Fibroblast of the aortic adventitia (primary cell): ENCODE data around the gene ESF1. TPM values are rescaled to one million over a fixed set of nuclear protein-coding genes. Genes with fewer than 3 reads are reported as not detected.

Source experiments
- DNase-seq: peaks from one replicate; pipeline ENCODE4 v3.0.0-alpha.2; 2010; ENCODE audit warnings: low read depth
- H3K4me3 ChIP-seq: 2 replicates; pipeline ENCODE4 v1.5.1; 2011; ENCODE audit warnings: low read depth, mild to moderate bottlenecking, control low read depth, low read length, moderate library complexity
- total RNA-seq: library from RNA; depleted of rRNA; stranded (reverse); fragments of >200 nt; gene quantifications from 2 replicates; pipeline ENCODE4 v1.2.3, GENCODE V29; 2012; ENCODE audit warnings: low replicate concordance
- TF ChIP-seq, protein P1 (sequence below): IDR thresholded peaks from 2 replicates; pipeline ENCODE4 v1.5.1; 2011; ENCODE audit warnings: mild to moderate bottlenecking, low read length, control low read depth, inconsistent platforms; ENCODE audit not compliant: insufficient read depth

ESF1 gene
- total RNA-seq, result 15.6 and 55.8 TPM in 2 replicates

GRCh38 chr20:13784893-13785715 is at the start of gene ESF1, which contains the start of gene NDUFAF5:
TSS of gene ESF1 (minus strand) at chr20:13784919. CDS start at chr20:13783140, 1,779 bp downstream.
TSS of gene NDUFAF5 (plus strand) at chr20:13785028. CDS start at chr20:13785069, 41 bp downstream.
- H3K4me3 ChIP-seq, result peak within 1 kb of the TSS; percentile 95
- peak; percentile 96 for DNase-seq
- TF ChIP-seq, protein P1, sequence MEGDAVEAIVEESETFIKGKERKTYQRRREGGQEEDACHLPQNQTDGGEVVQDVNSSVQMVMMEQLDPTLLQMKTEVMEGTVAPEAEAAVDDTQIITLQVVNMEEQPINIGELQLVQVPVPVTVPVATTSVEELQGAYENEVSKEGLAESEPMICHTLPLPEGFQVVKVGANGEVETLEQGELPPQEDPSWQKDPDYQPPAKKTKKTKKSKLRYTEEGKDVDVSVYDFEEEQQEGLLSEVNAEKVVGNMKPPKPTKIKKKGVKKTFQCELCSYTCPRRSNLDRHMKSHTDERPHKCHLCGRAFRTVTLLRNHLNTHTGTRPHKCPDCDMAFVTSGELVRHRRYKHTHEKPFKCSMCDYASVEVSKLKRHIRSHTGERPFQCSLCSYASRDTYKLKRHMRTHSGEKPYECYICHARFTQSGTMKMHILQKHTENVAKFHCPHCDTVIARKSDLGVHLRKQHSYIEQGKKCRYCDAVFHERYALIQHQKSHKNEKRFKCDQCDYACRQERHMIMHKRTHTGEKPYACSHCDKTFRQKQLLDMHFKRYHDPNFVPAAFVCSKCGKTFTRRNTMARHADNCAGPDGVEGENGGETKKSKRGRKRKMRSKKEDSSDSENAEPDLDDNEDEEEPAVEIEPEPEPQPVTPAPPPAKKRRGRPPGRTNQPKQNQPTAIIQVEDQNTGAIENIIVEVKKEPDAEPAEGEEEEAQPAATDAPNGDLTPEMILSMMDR, result no peak

- no peak overlapping the region for H3K4me3 ChIP-seq
- DNase-seq, result no peak
- TF ChIP-seq, protein P1, result no peak
Measured at GRCh38 chr20:13831476-13831875, 46.8 kb upstream of the ESF1 start.

GRCh38 chr20:13825465-13825864 is 40.7 kb upstream of the ESF1 start:
- no peak overlapping the region for H3K4me3 ChIP-seq
- TF ChIP-seq, protein P1, result no peak
- DNase-seq, result no peak

DNA sequence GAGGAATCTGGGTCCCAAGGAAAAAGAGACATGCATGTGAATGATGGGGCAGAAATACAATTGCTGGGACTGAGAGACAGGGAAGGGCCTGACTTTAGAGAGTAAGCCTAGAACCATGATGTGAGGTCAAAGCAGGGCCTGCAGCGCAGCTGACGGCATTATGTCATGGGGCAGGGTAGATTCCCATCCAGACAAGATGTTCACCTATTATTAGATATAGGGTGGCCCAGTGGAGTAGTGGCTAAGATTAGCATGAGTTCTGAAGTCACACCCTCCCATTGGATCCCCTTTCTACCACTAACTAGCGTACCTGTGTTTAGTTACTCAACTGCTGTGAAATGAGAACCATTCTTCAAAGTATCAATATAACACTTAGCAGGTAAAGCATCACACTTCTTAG is 39.7 kb upstream of the ESF1 start:
- TF ChIP-seq, protein P1, result no peak
- no peak overlapping the region for H3K4me3 ChIP-seq
- no peak for DNase-seq

DNA sequence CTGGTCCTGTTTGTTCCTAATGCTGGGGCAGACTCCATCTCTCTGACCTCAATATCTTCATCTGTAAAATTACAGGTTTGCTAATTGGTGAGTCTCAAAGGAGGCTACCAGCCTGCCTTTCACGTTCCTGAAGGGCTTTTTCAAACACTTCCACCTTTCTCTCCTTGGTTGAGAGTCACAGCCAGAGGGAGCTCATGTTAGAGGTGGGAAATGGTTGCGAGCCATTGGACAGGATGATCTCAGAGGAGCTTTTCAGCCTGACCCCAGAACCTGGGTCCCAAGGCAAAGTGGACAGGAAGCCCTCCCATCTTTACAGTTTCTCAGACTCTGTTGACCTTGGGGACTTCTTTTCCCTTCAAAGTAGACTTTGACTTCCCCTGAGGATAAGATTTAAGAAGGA is 37.7 kb upstream of the ESF1 start:
- no peak overlapping the region for H3K4me3 ChIP-seq
- TF ChIP-seq, protein P1, result no peak
- DNase-seq, result no peak

GRCh38 chr20:13821876-13822275 is 37.2 kb upstream of the ESF1 start:
- peak; percentile 2 for DNase-seq
- TF ChIP-seq, protein P1, result no peak
- no peak overlapping the region for H3K4me3 ChIP-seq
